ENCODE measurements around the gene TLR7. TPM values are rescaled to one million over a fixed set of nuclear protein-coding genes. Genes with fewer than 3 reads are reported as not detected.

TLR7 gene
- polyA plus RNA-seq (ENCODE audit: insufficient read length in 4 of 4): 1 to 10 TPM in 1 of 4 donors, under 1 TPM in 3; 0.43 to 1.4 (median 0.49) TPM

DNA sequence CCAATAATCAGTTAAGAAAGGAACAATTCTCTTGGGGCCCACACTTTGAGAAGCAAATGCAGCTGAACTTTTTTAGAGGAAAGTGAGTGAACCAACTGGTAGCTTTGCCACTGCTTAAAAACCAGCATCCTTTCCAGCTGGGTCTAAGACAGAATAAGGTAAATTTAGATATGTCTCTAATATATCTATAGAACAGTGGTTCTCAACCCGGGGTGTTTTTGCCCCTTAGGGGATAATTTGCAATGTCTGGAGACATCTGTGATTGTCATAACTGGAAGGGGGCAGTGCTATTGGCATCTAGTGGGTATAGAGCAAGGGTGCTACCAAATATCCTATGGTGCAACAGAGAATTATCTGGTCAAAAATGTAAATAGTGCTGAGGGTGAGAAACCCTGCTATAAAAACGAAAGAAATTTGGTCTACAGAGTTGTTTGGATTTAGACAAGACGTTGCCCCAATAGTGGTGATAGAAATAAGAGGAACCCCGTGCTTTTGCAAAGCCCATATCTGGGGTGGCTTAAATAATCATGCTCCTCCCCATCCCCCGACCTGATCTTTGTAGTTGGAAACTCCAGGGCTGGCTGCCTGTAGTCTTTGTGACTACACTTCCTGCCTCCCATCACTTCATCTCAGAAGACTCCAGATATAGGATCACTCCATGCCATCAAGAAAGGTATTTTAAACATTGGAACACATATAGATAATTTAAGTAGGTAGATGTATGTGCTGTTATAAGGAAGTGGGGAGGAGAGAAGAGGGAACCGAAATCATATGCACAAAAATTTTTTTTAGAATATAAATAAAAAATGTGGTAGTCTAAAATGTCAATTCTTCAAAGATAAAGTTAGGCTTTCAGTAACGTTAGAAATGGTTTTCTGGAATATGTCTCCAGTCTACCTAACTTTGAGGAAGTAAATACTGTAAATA, at the start of gene TLR7:
TSS of gene TLR7 (plus strand) at position 622 of the 927 bp plus-strand sequence. CDS start 507 bp downstream, outside the sequence.
- no peak for DNase-seq (ENCODE audit: low read depth in 4 of 4, low spot score in 2 of 4)

DNA sequence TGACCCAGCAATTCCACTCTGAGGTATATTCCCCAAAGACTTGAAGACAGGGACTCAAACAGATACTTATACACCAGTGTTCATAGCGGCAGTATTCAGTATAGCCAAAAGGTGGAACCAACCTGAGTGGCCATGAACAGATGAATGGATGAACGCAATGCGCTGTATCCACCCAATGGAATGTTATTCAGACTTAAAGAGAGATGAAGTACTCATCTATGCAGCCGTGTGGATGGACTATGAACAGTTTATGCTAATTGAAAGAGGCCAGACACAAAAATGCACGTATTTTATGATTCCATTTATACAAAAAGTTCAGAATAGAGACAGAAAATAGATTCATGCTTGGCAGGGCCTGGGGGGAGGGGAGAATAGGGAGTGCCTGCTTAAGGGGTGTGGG, 49.3 kb upstream of the TLR7 start:
- DNase-seq (ENCODE audit: low read depth in 4 of 4, low spot score in 2 of 4): no peak

DNA sequence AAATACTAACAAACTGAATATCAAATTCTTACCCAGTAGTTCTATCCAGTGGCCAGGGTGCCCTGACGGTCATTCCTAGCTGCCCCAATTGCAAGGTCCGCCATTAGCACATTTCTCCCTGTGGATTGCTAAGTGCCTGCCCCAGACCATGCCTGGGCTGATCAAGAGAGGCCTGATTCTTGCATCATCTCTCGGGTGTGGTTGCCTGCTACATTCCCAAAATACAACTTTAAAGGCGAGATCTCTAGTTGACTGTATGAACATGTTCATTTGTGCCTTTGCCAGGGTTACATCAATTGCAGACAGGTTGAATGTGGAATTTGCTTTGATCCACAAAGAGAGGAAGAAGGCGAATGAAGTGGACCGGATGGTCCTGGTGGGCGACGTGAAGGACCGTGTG, 47.6 kb upstream of the TLR7 start:
- no peak for DNase-seq (ENCODE audit: low read depth in 4 of 4, low spot score in 2 of 4)

DNA sequence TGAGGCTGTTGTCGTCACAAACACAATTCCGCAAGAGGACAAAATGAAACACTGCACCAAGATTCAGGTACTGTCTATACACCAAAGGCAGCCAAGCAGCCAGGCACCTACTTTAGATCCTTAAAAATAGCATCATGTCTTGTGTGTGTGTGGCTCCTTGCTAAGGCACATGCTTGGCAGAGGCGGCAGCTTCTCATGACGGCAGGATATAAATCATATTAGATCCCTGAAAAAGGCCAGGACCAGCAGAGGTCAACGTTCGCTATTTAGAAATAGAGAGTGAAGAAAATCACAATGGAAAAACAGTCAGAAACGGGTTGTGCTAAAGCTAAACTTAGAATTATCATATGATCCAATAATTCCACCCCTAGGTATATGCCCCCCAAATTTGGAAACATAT, 46.1 kb upstream of the TLR7 start:
- no peak for DNase-seq (ENCODE audit: low read depth in 4 of 4, low spot score in 2 of 4)

DNA sequence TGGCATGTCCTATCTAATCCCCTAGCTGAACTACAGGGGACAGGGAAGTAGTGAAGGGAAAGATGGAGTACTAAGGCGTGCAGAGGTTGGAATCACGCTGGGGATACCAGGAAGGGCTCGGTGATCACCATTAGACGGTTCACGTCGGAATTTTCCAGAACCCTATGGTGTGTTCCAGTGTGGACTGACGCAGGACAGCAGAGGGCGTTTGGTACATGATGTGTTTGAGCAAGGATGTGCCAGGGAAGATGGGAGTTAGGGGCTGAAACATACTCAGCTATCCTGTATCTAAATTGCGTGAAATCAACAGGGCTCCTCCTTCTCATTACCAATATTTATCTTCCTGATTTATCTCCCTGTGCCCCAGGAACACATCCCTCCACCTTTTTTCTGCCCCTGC, 41.9 kb upstream of the TLR7 start:
- DNase-seq (ENCODE audit: low read depth in 4 of 4, low spot score in 2 of 4): no peak

DNA sequence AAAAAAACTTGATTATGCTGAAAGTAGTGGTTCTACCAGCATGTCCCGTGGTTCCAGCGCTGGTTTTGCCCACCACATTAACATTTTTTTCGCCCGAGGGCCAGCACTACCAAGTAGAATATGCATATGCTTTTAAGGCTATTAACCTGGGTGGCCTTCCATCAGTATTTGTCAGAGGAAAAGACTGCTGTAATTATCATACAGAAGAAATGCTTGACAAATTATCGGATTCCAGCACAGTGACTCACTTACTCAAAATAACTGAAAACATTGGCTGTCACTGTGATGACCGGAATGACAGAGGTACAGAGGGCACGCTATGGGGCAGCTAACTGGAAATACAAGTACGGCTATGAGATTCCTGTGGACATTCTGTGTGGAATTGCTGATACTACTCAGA, 41.1 kb upstream of the TLR7 start:
- DNase-seq (ENCODE audit: low read depth in 4 of 4, low spot score in 2 of 4): no peak

DNA sequence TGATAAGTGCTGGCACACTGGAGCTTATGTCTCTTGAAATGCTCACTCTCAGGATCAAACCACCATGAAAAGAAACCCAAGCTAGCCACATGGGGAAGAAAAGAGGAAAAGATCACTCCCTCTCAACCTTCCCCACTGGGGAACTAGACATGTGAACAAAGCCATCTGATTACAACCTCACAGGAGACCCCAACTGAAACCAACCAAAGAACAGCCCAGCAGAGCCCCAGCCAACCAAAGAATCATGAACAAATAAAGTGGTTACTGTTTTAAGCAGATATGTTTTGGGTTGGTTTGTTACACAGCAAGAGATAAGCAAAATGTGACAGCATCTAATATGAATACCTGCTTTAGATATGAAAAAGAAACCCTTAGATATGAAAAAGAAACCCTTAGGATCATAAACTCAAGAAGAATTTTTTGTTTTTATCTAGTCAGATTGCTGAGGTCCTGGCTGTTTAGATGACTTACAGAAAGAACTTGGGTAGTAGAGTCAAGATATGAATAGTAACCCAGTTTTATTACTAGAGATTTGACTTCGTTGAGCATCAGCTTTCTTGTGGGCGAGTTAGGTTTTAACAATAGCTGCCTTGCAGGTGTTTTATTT, 23.7 kb upstream of the TLR7 start:
- no peak for DNase-seq (ENCODE audit: low read depth in 4 of 4, low spot score in 2 of 4)

DNA sequence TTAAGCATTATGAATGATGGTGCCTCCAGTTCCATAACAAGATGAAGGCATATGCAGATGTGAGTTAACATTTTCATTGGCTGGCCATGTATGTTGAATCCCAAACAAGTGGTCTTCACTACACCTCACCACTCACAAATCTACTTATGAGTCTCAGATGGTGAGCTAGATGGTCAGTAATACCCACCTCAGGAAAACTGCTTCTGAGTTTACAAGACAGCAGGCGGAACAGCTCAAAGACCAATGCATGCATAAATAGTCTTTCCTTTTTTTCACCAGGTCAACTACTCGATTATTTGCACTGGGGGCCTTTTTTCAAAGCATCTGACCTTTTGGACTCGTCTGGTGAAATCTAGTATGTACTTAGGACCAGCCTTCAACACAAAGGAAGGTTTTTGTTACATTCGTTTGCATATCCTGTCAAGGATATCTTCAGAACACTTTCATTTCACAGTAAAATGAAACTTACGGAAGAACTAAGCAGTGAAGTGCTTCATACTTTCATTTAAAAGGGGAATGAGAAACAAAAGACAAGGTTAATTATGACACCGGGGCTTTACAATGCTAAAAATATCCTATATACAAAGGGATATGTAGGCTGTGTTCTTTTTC, 23.1 kb upstream of the TLR7 start:
- no peak for DNase-seq (ENCODE audit: low read depth in 4 of 4, low spot score in 2 of 4)

DNA sequence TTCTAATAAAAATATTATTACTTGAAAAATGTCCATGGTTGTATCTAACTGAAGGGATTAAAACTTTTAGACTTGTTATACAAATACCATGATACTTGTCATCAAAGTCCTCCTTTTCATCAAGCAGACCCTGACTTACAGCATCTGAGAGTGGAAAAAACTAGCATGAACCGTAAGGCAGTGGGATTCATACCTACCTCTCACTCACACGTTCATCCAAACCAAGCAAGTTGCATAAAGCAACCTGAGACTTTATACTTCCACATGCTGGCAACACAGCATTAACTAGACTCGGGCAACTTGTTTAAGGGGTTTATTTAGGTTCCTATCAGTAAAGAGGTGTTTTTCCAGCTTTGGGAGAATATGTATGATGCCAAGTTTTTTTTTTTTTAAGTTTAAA, 22.6 kb upstream of the TLR7 start:
- no peak for DNase-seq (ENCODE audit: low read depth in 4 of 4, low spot score in 2 of 4)

DNA sequence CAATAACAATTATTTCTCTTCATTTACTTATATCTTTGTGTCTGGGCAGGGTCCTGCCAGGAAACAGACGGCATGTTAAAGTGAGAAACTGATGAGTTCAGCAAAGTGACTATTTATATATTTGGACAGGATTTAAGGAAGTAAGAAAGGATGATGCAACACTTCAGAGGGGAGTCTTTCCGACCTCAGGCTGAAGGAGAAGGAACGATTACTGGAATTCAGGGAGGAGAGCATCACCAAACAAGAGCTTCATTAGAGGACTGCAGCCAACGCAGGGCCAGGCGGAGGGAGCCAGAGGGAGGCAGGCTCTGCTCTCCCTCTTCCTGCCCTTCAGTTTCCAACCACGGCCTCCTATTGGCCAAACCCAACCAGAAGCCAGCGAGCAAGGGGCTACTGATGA, 1.5 kb upstream of the TLR7 start:
- DNase-seq (ENCODE audit: low read depth in 4 of 4, low spot score in 2 of 4): no peak

DNA sequence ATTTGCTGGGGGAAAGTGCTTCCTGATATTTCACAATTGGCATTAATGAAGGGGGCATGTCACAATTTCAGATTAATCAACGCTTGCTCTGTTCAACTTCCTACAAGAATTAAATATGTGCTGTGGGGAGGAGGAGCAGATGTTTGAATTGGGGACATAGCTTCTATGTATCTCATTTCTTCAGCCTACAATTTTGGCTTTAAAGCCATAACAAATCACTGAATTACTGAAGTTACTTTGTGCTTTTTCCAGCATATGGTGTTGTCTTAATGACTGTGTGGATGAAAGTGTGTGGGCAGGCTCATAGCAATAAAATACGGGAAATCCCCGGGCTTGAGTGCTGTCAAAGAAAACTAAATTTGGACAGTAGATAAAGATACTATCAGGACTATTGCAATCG, 813 bp downstream of the TLR7 start:
- DNase-seq (ENCODE audit: low read depth in 4 of 4, low spot score in 2 of 4): no peak

DNA sequence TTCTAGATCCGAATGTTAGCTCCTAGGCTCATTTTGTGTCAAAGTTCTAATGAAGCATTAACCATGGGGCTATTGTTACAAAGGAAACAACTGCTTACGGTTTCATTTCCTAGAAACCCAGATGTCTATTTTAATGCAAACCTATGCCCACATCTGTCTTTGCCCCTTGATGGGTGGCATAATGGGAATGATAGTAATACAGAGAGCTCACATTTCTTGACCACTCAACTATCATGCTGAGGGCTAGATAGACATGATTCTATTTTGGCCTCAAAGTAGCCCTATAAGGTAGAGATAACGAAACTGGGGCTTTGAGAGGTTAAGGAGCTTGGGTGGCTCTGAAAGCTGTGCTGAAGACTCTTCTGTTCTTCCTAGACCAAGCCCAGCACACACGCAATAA, 1.9 kb downstream of the TLR7 start:
- no peak for DNase-seq (ENCODE audit: low read depth in 4 of 4, low spot score in 2 of 4)

DNA sequence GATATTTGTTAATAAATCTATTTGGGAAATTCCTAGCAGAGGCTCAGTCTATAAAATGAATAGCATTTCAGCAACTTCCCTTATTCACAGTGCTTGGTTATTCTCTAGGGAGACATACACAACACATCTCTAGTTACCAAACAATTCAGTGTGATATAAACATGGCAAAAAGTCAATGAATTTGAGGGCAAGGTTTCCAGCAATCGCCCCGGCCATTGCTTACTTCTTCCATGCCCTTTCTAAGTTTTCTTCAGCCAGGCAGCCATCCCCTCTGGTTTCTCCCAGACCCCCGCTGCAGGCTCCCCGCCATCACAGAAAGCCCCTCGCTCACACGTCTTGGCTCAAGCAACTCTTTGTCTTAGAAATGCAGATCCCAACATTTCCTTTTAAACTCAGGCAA, 4.4 kb downstream of the TLR7 start:
- no peak for DNase-seq (ENCODE audit: low read depth in 4 of 4, low spot score in 2 of 4)

DNA sequence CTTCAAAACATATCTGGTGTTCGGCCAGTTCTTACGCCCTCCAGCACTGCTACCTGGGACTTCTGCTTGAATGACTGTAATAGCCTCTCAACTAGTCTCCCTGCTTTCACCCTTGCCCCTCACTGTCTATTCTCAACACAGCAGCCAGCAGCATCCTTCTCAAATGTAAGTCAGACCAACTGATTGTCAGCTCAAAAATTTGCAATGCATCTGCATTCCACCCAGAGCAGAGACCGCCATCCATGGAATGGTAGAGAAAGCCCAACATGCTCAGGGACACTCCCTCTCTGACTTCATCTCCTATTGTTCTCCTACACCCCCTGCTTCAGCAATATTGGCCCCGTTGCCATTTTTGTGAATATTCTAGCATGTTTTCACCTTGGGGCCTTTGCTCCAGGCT, 5.9 kb downstream of the TLR7 start:
- no peak for DNase-seq (ENCODE audit: low read depth in 4 of 4, low spot score in 2 of 4)

DNA sequence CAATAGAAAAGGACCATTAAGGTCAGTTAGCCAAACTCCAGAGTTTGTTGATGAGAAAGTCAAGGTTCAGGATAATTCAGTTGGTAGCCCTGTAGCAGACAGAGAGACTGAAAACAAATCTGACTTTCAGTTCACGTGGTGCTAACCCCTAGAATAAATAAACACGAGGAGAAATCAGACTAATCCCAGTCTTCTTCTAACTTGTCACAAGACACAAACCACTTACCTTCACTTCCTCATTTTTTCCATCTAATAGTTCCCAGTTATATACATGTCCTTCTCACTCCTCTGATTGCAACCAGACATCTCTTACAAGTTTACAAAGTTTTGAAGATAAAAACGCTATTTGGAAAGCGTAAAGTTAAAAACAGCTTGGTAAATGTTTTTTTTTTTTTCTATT, 7.7 kb downstream of the TLR7 start:
- no peak for DNase-seq (ENCODE audit: low read depth in 4 of 4, low spot score in 2 of 4)

DNA sequence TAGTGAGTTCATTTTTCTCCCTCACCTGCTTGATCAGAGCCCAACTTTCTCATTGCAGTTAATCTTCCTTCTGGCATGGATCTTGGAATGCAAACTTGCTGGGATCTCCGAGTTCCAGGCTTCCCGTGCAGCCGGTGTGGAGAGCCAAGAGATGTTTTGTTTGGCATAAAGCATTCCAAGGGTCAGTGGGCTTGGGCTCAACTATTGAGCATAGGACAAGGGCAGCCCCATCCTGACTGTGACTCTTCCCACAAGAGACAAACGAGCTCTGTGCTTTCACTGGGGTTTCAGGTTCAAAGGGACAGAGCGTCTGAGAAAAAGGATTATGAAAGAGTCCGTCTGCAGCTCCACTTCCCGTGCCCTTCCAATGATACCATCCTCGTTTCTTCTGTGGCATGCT, 10.5 kb downstream of the TLR7 start:
- no peak for DNase-seq (ENCODE audit: low read depth in 4 of 4, low spot score in 2 of 4)

DNA sequence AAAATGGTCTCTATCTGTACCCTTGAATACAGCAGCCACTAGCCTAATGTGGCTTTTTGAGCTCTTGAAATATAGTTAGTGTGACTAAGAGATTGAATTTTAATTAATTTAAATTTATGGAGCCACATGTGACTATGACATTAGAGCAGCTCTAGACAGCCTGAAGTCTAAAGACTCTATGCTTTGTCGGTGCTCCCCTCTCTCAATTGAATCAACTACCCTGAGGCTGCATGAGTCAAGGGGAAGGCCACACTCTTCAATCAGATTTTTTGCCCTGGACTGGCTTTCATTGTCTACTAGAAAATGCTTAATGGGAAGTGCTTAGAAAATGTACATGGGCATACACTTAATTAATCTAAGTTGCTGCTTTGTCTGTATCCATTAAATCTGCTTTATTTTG, 11.7 kb downstream of the TLR7 start:
- DNase-seq (ENCODE audit: low read depth in 4 of 4, low spot score in 2 of 4): no peak

DNA sequence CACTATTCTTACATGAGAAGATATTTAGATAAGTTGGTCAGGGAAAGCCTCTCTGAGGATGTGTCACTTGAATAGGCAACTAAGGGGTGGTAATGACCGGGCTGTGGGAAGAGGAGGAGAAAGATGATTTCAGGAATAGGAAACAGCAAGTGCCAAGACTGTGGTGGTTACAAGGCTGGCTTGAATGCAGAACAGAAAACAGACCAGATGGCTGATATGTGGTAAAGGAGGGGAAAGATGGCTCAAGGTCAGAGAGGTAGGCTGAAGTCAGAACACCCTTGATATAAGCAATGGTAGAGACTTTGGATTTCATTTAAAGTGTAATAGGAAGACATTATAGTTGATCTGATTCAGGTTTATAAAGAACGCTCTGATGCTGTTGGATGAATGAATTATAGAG, 15.0 kb downstream of the TLR7 start:
- no peak for DNase-seq (ENCODE audit: low read depth in 4 of 4, low spot score in 2 of 4)

DNA sequence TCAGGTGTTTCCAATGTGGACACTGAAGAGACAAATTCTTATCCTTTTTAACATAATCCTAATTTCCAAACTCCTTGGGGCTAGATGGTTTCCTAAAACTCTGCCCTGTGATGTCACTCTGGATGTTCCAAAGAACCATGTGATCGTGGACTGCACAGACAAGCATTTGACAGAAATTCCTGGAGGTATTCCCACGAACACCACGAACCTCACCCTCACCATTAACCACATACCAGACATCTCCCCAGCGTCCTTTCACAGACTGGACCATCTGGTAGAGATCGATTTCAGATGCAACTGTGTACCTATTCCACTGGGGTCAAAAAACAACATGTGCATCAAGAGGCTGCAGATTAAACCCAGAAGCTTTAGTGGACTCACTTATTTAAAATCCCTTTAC, 18.6 kb downstream of the TLR7 start:
- no peak for DNase-seq (ENCODE audit: low read depth in 4 of 4, low spot score in 2 of 4)

DNA sequence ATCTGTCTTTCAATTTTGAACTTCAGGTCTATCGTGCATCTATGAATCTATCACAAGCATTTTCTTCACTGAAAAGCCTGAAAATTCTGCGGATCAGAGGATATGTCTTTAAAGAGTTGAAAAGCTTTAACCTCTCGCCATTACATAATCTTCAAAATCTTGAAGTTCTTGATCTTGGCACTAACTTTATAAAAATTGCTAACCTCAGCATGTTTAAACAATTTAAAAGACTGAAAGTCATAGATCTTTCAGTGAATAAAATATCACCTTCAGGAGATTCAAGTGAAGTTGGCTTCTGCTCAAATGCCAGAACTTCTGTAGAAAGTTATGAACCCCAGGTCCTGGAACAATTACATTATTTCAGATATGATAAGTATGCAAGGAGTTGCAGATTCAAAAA, 19.7 kb downstream of the TLR7 start:
- no peak for DNase-seq (ENCODE audit: low read depth in 4 of 4, low spot score in 2 of 4)

DNA sequence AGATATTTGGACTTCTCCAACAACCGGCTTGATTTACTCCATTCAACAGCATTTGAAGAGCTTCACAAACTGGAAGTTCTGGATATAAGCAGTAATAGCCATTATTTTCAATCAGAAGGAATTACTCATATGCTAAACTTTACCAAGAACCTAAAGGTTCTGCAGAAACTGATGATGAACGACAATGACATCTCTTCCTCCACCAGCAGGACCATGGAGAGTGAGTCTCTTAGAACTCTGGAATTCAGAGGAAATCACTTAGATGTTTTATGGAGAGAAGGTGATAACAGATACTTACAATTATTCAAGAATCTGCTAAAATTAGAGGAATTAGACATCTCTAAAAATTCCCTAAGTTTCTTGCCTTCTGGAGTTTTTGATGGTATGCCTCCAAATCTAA, 20.3 kb downstream of the TLR7 start:
- no peak for DNase-seq (ENCODE audit: low read depth in 4 of 4, low spot score in 2 of 4)

DNA sequence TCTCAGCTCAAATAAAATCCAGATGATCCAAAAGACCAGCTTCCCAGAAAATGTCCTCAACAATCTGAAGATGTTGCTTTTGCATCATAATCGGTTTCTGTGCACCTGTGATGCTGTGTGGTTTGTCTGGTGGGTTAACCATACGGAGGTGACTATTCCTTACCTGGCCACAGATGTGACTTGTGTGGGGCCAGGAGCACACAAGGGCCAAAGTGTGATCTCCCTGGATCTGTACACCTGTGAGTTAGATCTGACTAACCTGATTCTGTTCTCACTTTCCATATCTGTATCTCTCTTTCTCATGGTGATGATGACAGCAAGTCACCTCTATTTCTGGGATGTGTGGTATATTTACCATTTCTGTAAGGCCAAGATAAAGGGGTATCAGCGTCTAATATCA, 20.9 kb downstream of the TLR7 start:
- no peak for DNase-seq (ENCODE audit: low read depth in 4 of 4, low spot score in 2 of 4)
